ENCODE data around the gene AK6. TPM values are rescaled to one million over a fixed set of nuclear protein-coding genes. Genes with fewer than 3 reads are reported as not detected.

The AK6 gene
- total and polyA plus RNA-seq, 3 donors from 2014 or later = 24.6 to 59.2 (median 32.0) TPM

GRCh38 chr5:69364850-69365249 is 4.5 kb downstream of the AK6 start:
- WGBS, 2 donors = 68 to 74% methylated on average over 3 of the region's 3 CpGs
- Histone ChIP-seq H3K9me3 (no peaks in the 10 kb centered on the region), H3K27me3 (no peaks in the 10 kb centered on the region), H3K36me3 (ENCODE audit: low read depth, missing control alignments) (no peaks in the 10 kb centered on the region), H3K4me1 (peaks cover 11% of the 10 kb centered on the region), H3K27ac (no peak overlapping the region), H3K4me3 (no peak overlapping the region)
- no peak for TF ChIP-seq POLR2A (IDR thresholded peaks at IDR 0.05)
- TF ChIP-seq, protein P1, sequence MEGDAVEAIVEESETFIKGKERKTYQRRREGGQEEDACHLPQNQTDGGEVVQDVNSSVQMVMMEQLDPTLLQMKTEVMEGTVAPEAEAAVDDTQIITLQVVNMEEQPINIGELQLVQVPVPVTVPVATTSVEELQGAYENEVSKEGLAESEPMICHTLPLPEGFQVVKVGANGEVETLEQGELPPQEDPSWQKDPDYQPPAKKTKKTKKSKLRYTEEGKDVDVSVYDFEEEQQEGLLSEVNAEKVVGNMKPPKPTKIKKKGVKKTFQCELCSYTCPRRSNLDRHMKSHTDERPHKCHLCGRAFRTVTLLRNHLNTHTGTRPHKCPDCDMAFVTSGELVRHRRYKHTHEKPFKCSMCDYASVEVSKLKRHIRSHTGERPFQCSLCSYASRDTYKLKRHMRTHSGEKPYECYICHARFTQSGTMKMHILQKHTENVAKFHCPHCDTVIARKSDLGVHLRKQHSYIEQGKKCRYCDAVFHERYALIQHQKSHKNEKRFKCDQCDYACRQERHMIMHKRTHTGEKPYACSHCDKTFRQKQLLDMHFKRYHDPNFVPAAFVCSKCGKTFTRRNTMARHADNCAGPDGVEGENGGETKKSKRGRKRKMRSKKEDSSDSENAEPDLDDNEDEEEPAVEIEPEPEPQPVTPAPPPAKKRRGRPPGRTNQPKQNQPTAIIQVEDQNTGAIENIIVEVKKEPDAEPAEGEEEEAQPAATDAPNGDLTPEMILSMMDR (IDR thresholded peaks at IDR 0.05) = no peak
- no peak for DNase-seq
- intact Hi-C loops (cut with DNase I; ENCODE audit: low total_unique reads) = no loop called here

GRCh38 chr5:69364414-69364813 is 4.9 kb downstream of the AK6 start:
- no peaks in the 10 kb centered on the region for H3K36me3 ChIP-seq (ENCODE audit: low read depth, missing control alignments)
- intact Hi-C loops (cut with DNase I; ENCODE audit: low total_unique reads) = no loop called here
- DNase-seq = no peak

DNA sequence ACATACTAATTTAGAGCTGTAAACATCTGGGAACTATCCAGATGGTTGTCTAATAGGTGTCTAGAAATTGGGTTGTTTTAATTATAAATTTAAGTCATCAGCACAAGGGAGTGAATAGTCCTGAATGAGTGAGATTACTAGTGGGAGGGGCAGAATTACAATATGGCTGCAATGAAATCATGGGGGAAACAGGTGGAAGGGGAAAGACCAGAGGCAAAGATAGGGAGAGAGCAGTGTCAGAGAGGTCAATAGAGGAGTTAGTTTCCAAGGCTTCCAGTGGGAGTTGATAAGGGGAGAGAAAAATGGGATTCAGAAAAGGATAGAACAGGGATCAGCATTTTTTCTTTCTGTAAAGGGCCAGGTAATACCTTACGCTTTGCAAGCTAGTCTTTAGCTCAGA is 8.9 kb downstream of the AK6 start:
- Histone ChIP-seq H3K36me3 (ENCODE audit: low read depth, missing control alignments) (no peaks in the 10 kb centered on the region), H3K27me3 (no peaks in the 10 kb centered on the region), H3K4me1 (no peaks in the 10 kb centered on the region), H3K27ac (no peak overlapping the region), H3K9me3 (no peaks in the 10 kb centered on the region), H3K4me3 (no peak overlapping the region)
- intact Hi-C loops (cut with DNase I; ENCODE audit: low total_unique reads) = no loop called here
- TF ChIP-seq, protein P1 (IDR thresholded peaks at IDR 0.05) = no peak
- no peak for TF ChIP-seq POLR2A (IDR thresholded peaks at IDR 0.05)
- 78 to 100% methylated on average over 1 of the region's 1 CpG for whole genome bisulfite sequencing, 2 donors
- no peak for DNase-seq

More at GRCh38 chr5:69364414-69364813, 4.9 kb downstream of the AK6 start:
- Histone ChIP-seq H3K4me3 (no peak overlapping the region), H3K27ac (no peak overlapping the region), H3K4me1 (peaks cover 11% of the 10 kb centered on the region), H3K9me3 (no peaks in the 10 kb centered on the region), H3K27me3 (no peaks in the 10 kb centered on the region)
- TF ChIP-seq, protein P1 (IDR thresholded peaks at IDR 0.05) = no peak
- no peak for TF ChIP-seq POLR2A (IDR thresholded peaks at IDR 0.05)
- WGBS, 2 donors = 59 to 64% methylated on average over 3 of the region's 3 CpGs

GRCh38 chr5:69359699-69360098 is 9.6 kb downstream of the AK6 start:
- TF ChIP-seq POLR2A (IDR thresholded peaks at IDR 0.05) = no peak
- TF ChIP-seq, protein P1 (IDR thresholded peaks at IDR 0.05) = no peak
- H3K9me3 ChIP-seq = no peaks in the 10 kb centered on the region
- no peak overlapping the region for H3K4me3 ChIP-seq
- no peak overlapping the region for H3K27ac ChIP-seq
- no peaks in the 10 kb centered on the region for H3K27me3 ChIP-seq
- 59 to 71% methylated on average over 3 of the region's 3 CpGs for WGBS, 2 donors
- no peak for DNase-seq
- intact Hi-C loops (cut with DNase I; ENCODE audit: low total_unique reads) = no loop called here
- no peaks in the 10 kb centered on the region for H3K36me3 ChIP-seq (ENCODE audit: low read depth, missing control alignments)
- no peaks in the 10 kb centered on the region for H3K4me1 ChIP-seq

DNA sequence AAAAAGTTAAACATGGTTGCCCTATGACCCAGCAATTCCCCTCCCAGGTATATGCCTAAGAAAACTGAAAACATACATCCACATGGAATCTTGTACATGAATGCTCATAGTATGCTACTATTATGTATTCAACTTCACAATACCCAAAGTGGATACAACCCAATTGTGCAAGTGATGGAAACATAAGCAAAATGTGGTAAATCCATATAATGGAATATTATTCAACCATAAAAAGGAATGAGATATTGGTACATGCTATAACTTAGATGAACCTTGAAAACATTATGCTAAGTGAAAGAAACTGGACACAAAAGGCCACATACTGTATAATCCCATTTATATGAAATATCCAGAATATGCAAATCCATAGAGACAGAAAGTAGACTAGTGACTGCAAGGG is 18.7 kb downstream of the AK6 start:
- Histone ChIP-seq H3K4me3 (no peak overlapping the region), H3K27me3 (no peaks in the 10 kb centered on the region), H3K36me3 (ENCODE audit: low read depth, missing control alignments) (no peaks in the 10 kb centered on the region), H3K9me3 (no peaks in the 10 kb centered on the region), H3K27ac (no peak overlapping the region), H3K4me1 (no peaks in the 10 kb centered on the region)
- intact Hi-C loops (cut with DNase I; ENCODE audit: low total_unique reads) = no loop called here
- no peak for DNase-seq
- TF ChIP-seq POLR2A (IDR thresholded peaks at IDR 0.05) = no peak
- TF ChIP-seq, protein P1 (IDR thresholded peaks at IDR 0.05) = no peak
